Gastroesophageal sphincter (tissue), 4 donors: ENCODE measurements around the gene PNPLA7. TPM values are rescaled to one million over a fixed set of nuclear protein-coding genes. Genes with fewer than 3 reads are reported as not detected.

Experiments used
- ATAC-seq: fragments of 150-250 bp; one replicate; pipeline ENCODE4 v1.9.1; 2016; ENCODE audit warnings: mild to moderate bottlenecking, moderate library complexity
- H3K27ac ChIP-seq, 4 donors: fragments of 200-600 bp; sonication (generic) in 3 of 4; 1 replicate in 3 of 4; 2 replicates in 1 of 4; pipeline ENCODE4 v1.5.1; 2016 to 2019
- H3K27me3 ChIP-seq: fragments of 200-600 bp; sonication (generic); one replicate; pipeline ENCODE4 v1.5.1; 2019
- H3K36me3 ChIP-seq, 2 donors: fragments of 200-600 bp; sonication (generic); one replicate each; pipeline ENCODE4 v1.5.1; 2019; ENCODE audit warnings: control low read depth in 1 of 2
- H3K4me1 ChIP-seq, 3 donors: fragments of 200-600 bp; sonication (generic); 1 replicate in 2 of 3; 2 replicates in 1 of 3; pipeline ENCODE4 v1.5.1; 2016 to 2019; ENCODE audit warnings: control low read depth in 2 of 3
- H3K4me3 ChIP-seq, 2 donors: fragments of 200-600 bp; sonication (generic); one replicate each; pipeline ENCODE4 v1.5.1; 2019; ENCODE audit warnings: mild to moderate bottlenecking in 1 of 2, moderate library complexity in 1 of 2
- H3K9me3 ChIP-seq, 3 donors: fragments of 200-600 bp; sonication (generic); one replicate each; pipeline ENCODE4 v1.5.1; 2017 to 2019; ENCODE audit warnings: control low read depth in 2 of 3
- CTCF ChIP-seq, 4 experiments: fragments of 200-600 bp in 2 of 4; fragments of 450-650 bp in 2 of 4; sonication (generic) in 1 of 4; IDR thresholded peaks; one replicate each; pipeline ENCODE4 v1.5.1; 2017 to 2019; ENCODE audit warnings: antibody characterized with exemption in 4 of 4, mild to moderate bottlenecking in 2 of 4, moderate library complexity in 2 of 4
- EP300 ChIP-seq: sonication (generic); formaldehyde crosslinking; IDR thresholded peaks from one replicate; pipeline ENCODE4 v1.6.1; 2017; ENCODE audit warnings: antibody characterized with exemption, mild to moderate bottlenecking
- POLR2A ChIP-seq, 2 donors: fragments of 450-650 bp; IDR thresholded peaks; one replicate each; pipeline ENCODE4 v1.6.1; 2017; ENCODE audit warnings: antibody characterized with exemption in 2 of 2, mild to moderate bottlenecking in 2 of 2, moderate library complexity in 1 of 2
- POLR2AphosphoS5 ChIP-seq: sonication (generic); formaldehyde crosslinking; IDR thresholded peaks from one replicate; pipeline ENCODE4 v1.6.1; 2017; ENCODE audit warnings: antibody characterized with exemption
- WGBS, 2 donors: methylation state at CpG; one replicate each; pipeline ENCODE4 v1.1.5; 2018; ENCODE audit warnings: low coverage in 1 of 2; 5-methylcytosine and 5-hydroxymethylcytosine counted together
- total RNA-seq, 4 donors: library from RNA; depleted of rRNA; stranded (reverse); fragments of >200 nt; gene quantifications; one replicate each; pipeline ENCODE4 v1.1.0, GENCODE V29; 2016

The PNPLA7 gene
- total RNA-seq, 4 donors from 2014 or later: 2.0 to 11.2 (median 6.6) TPM

DNA sequence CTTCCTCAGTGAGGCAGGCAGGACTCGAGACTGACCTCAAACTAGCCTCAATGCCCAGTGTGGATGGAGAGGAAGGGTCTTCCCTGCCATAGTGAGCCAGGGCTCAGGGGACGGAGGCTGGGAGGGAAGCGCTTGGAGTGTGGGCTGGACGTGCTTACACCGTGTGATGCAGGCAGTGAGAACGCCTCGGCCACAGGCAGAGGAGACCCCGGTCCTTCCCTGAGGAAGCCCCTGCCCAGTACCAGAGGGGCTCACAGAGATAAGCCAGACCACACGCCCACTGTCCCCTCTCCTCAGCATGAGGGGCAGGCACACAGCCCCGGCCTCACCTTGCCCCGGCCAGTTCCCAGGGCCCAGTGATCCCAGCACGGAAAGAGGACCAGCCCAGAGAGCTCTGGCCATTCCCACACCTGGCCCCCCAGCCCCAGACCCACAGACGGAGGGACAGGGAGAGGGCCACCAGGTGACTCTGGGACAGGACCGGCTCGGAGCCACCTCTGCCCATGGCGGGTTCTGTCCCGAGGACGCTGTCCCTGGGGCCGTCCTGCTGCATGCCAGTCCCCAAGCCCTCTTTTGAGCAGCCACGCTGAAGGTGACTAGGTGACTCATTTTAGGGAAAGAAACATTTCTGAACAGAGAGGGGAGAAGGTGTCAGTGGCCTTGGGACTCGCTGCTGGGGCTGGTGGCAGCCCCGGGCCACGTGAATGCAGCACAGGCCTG is 85.0 kb downstream of the PNPLA7 start:
- H3K4me3 ChIP-seq: no peak overlapping the region
- ATAC-seq: no peak
- no peak overlapping the region for H3K27ac ChIP-seq
- no peaks in the 10 kb centered on the region for H3K27me3 ChIP-seq
- H3K9me3 ChIP-seq: no peaks in the 10 kb centered on the region
- peaks cover 0 to 17% (median 3%) of the 10 kb centered on the region in 3 donors for H3K4me1 ChIP-seq
- peaks cover 0 to 15% of the 10 kb centered on the region in 2 donors for H3K36me3 ChIP-seq
- TF ChIP-seq POLR2AphosphoS5: no peak
- no peak for TF ChIP-seq EP300
- no peak for TF ChIP-seq CTCF (IDR thresholded peaks at IDR 0.05)
- TF ChIP-seq POLR2A (IDR thresholded peaks at IDR 0.05): no peak
- 100% methylated on average over 1 of the region's 23 CpGs; no CpG with 5 or more reads in 1 of the 2 donors for WGBS, 2 donors

GRCh38 chr9:137464291-137464999 is 85.8 kb downstream of the PNPLA7 start:
- Histone ChIP-seq H3K4me1 (peaks cover 0 to 24% (median 11%) of the 10 kb centered on the region in 3 donors), H3K36me3 (peaks cover 0 to 15% of the 10 kb centered on the region in 2 donors), H3K4me3 (no peak overlapping the region), H3K9me3 (no peaks in the 10 kb centered on the region), H3K27me3 (no peaks in the 10 kb centered on the region), H3K27ac (no peak overlapping the region)
- WGBS, 2 donors: 95% methylated on average over 7 of the region's 28 CpGs; no CpG with 5 or more reads in 1 of the 2 donors
- TF ChIP-seq POLR2AphosphoS5: no peak
- no peak for TF ChIP-seq CTCF (IDR thresholded peaks at IDR 0.05)
- TF ChIP-seq EP300: no peak
- no peak for TF ChIP-seq POLR2A (IDR thresholded peaks at IDR 0.05)
- no peak for ATAC-seq

- 100% methylated on average over 1 of the region's 18 CpGs; no CpG with 5 or more reads in 1 of the 2 donors for WGBS, 2 donors
- Histone ChIP-seq H3K36me3 (peaks cover 0 to 15% of the 10 kb centered on the region in 2 donors), H3K27ac (no peak overlapping the region), H3K27me3 (no peaks in the 10 kb centered on the region), H3K9me3 (no peaks in the 10 kb centered on the region), H3K4me3 (no peak overlapping the region), H3K4me1 (peaks cover 0 to 26% (median 11%) of the 10 kb centered on the region in 3 donors)
- no peak for ATAC-seq
- TF ChIP-seq EP300 (no peak), CTCF (IDR thresholded peaks at IDR 0.05) (no peak), POLR2A (IDR thresholded peaks at IDR 0.05) (no peak), POLR2AphosphoS5 (no peak)
Observed at GRCh38 chr9:137463931-137464290, 86.3 kb downstream of the PNPLA7 start.

DNA sequence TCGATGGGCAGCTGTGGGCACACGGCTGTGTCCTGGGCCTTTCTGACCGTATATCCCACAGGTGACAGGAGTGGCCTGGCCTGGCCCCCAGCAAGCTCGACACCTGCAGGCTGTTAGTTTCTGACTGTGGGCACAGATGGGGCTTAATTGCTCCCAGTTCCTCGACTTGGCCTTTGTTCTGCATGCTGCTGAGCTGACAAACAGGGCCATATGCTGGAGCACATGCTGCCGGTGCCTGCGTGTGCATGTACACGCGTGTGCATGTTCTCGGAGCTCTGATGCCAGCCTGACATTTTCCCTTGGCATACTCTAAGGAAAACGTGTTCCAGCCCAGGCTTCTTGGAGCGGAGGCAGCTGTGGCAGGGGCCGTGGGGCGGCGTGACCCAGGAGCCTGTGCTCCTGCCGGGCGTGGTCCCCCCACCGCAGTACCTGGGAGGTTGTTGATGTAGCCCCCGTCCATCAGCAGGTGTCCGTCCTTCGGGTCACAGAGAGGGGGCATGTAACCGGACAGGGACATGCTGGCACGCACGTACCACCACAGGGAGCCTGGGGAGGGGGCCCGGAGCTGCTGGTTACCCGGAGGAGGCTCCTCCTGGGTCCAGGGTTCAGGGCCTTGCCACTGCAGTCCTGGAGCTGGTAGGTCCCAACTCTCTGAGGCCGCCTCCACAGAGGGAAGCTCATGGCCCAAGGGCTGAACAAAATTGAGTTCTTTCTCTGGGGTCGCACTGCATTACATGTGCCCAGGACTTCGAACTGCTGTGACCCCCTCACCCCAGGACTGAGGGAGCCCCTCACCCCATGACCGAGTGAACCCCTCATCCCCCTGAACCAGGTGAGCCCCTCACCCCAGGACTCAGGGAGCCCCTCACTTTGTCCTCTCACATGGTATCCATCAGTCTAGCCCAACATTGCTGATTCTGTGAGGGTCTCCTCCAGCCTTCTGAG is 86.9 kb downstream of the PNPLA7 start:
- Histone ChIP-seq H3K27ac (no peak overlapping the region), H3K4me3 (no peak overlapping the region), H3K36me3 (peaks cover 0 to 15% of the 10 kb centered on the region in 2 donors), H3K9me3 (no peaks in the 10 kb centered on the region), H3K27me3 (no peaks in the 10 kb centered on the region), H3K4me1 (peaks cover 0 to 32% (median 14%) of the 10 kb centered on the region in 3 donors)
- ATAC-seq: no peak
- TF ChIP-seq EP300 (no peak), POLR2A (IDR thresholded peaks at IDR 0.05) (no peak), POLR2AphosphoS5 (no peak), CTCF (IDR thresholded peaks at IDR 0.05) (no peak)
- 50 to 80% methylated on average over 1 of the region's 30 CpGs for WGBS, 2 donors
